Parathyroid adenoma (tissue), 2 donors: ENCODE data around the gene SLC4A2.

Experiments
- H2AFZ ChIP-seq: fragments of 300-600 bp; sonication (generic); one replicate; pipeline ENCODE4 v1.7.0; 2017; ENCODE audit warnings: antibody characterized with exemption, mild to moderate bottlenecking
- H3K27ac ChIP-seq: fragments of 300-600 bp; sonication (generic); one replicate; pipeline ENCODE4 v1.7.0; 2017
- H3K27me3 ChIP-seq: fragments of 300-600 bp; sonication (generic); one replicate; pipeline ENCODE4 v1.7.0; 2017; ENCODE audit warnings: low read length; ENCODE audit not compliant: control insufficient read depth, insufficient read depth
- H3K36me3 ChIP-seq: fragments of 300-600 bp; sonication (generic); one replicate; pipeline ENCODE4 v1.7.0; 2017; ENCODE audit warnings: low read length; ENCODE audit not compliant: control insufficient read depth, insufficient read depth
- H3K4me1 ChIP-seq: fragments of 300-600 bp; sonication (generic); one replicate; pipeline ENCODE4 v1.7.0; 2017; ENCODE audit warnings: control low read depth
- H3K4me2 ChIP-seq: fragments of 300-600 bp; sonication (generic); one replicate; pipeline ENCODE4 v1.7.0; 2017; ENCODE audit warnings: low read length
- H3K4me3 ChIP-seq: fragments of 300-600 bp; sonication (generic); one replicate; pipeline ENCODE4 v1.7.0; 2017; ENCODE audit warnings: low read depth, low read length
- H3K79me2 ChIP-seq: fragments of 300-600 bp; sonication (generic); one replicate; pipeline ENCODE4 v1.7.0; 2017; ENCODE audit warnings: control low read depth
- H3K9ac ChIP-seq: fragments of 300-600 bp; sonication (generic); one replicate; pipeline ENCODE4 v1.7.0; 2017; ENCODE audit warnings: mild to moderate bottlenecking
- H3K9me3 ChIP-seq: fragments of 300-600 bp; sonication (generic); one replicate; pipeline ENCODE4 v1.7.0; 2017; ENCODE audit warnings: low read length; ENCODE audit not compliant: control insufficient read depth
- CTCF ChIP-seq: fragments of 300-600 bp; sonication (generic); IDR thresholded peaks from one replicate; pipeline ENCODE4 v1.7.0; 2017; ENCODE audit warnings: antibody characterized with exemption, mild to moderate bottlenecking
- donor health status: primary hyperparathyroidism.

Gene SLC4A2

GRCh38 chr7:151073990-151074389 is 14.6 kb downstream of the SLC4A2 start:
- no peak overlapping the region for H3K4me2 ChIP-seq
- no peaks in the 10 kb centered on the region for H3K27me3 ChIP-seq
- no peaks in the 10 kb centered on the region for H3K9me3 ChIP-seq
- H2AFZ ChIP-seq, result no peak overlapping the region
- no peak overlapping the region for H3K27ac ChIP-seq
- H3K36me3 ChIP-seq, result no peaks in the 10 kb centered on the region
- H3K4me1 ChIP-seq, result peaks cover 7% of the 10 kb centered on the region
- H3K79me2 ChIP-seq, result peaks cover 3% of the 10 kb centered on the region
- no peak overlapping the region for H3K9ac ChIP-seq
- TF ChIP-seq CTCF, result no peak
- no peak overlapping the region for H3K4me3 ChIP-seq

GRCh38 chr7:151074817-151075661 is 15.7 kb downstream of the SLC4A2 start:
- H3K9ac ChIP-seq, result no peak overlapping the region
- H3K27ac ChIP-seq, result no peak overlapping the region
- peaks cover 10% of the 10 kb centered on the region for H3K79me2 ChIP-seq
- no peak overlapping the region for H2AFZ ChIP-seq
- H3K27me3 ChIP-seq, result no peaks in the 10 kb centered on the region
- H3K9me3 ChIP-seq, result no peaks in the 10 kb centered on the region
- no peak overlapping the region for H3K4me3 ChIP-seq
- H3K36me3 ChIP-seq, result no peaks in the 10 kb centered on the region
- H3K4me2 ChIP-seq, result no peak overlapping the region
- no peak for TF ChIP-seq CTCF
- H3K4me1 ChIP-seq, result peaks cover 18% of the 10 kb centered on the region

- no peak overlapping the region for H2AFZ ChIP-seq
- TF ChIP-seq CTCF, result no peak
- no peaks in the 10 kb centered on the region for H3K27me3 ChIP-seq
- H3K9ac ChIP-seq, result no peak overlapping the region
- H3K36me3 ChIP-seq, result no peaks in the 10 kb centered on the region
- H3K4me3 ChIP-seq, result no peak overlapping the region
- H3K79me2 ChIP-seq, result peaks cover 12% of the 10 kb centered on the region
- H3K27ac ChIP-seq, result no peak overlapping the region
- H3K4me2 ChIP-seq, result no peak overlapping the region
- peaks cover 18% of the 10 kb centered on the region for H3K4me1 ChIP-seq
- H3K9me3 ChIP-seq, result no peaks in the 10 kb centered on the region
These were observed 16.2 kb downstream of the SLC4A2 start for GRCh38 chr7:151075662-151075971.

GRCh38 chr7:151075978-151076426 is 16.6 kb downstream of the SLC4A2 start:
- no peak overlapping the region for H3K27ac ChIP-seq
- no peak overlapping the region for H3K9ac ChIP-seq
- H3K4me1 ChIP-seq, result peaks cover 20% of the 10 kb centered on the region
- no peak overlapping the region for H2AFZ ChIP-seq
- no peaks in the 10 kb centered on the region for H3K9me3 ChIP-seq
- H3K4me3 ChIP-seq, result no peak overlapping the region
- no peak overlapping the region for H3K4me2 ChIP-seq
- no peak for TF ChIP-seq CTCF
- H3K79me2 ChIP-seq, result peaks cover 11% of the 10 kb centered on the region
- H3K36me3 ChIP-seq, result no peaks in the 10 kb centered on the region
- no peaks in the 10 kb centered on the region for H3K27me3 ChIP-seq
